GM12864 (cell line): Measurements from ENCODE around the gene RRP9.
"Not testable (repeated sequence)": the region's sequence is repeated elsewhere in the genome, so short reads cannot be mapped to it uniquely, and the experiment has no call there.

ENCODE experiments used
- DNase-seq: peaks from one replicate; pipeline ENCODE4 v3.0.0-alpha.2; 2011; ENCODE audit warnings: low read depth
- H3K4me3 ChIP-seq: 2 replicates; pipeline ENCODE4 v1.5.1; 2011; ENCODE audit warnings: mild to moderate bottlenecking, low read depth, low read length, control low read depth
- CTCF ChIP-seq: IDR thresholded peaks from 2 replicates; pipeline ENCODE4 v1.5.1; 2011; ENCODE audit warnings: low read depth, mild to moderate bottlenecking, moderate library complexity, low read length, control low read depth, inconsistent platforms; ENCODE audit errors: missing control alignments

RRP9 gene

GRCh38 chr3:51931756-51932155, 9.9 kb downstream of the RRP9 start:
- no peak for TF ChIP-seq CTCF
- H3K4me3 ChIP-seq = no peak overlapping the region
- no peak for DNase-seq

GRCh38 chr3:51930439-51930838, 11.3 kb downstream of the RRP9 start:
- TF ChIP-seq CTCF = no peak
- H3K4me3 ChIP-seq = no peak overlapping the region
- DNase-seq = no peak

DNA sequence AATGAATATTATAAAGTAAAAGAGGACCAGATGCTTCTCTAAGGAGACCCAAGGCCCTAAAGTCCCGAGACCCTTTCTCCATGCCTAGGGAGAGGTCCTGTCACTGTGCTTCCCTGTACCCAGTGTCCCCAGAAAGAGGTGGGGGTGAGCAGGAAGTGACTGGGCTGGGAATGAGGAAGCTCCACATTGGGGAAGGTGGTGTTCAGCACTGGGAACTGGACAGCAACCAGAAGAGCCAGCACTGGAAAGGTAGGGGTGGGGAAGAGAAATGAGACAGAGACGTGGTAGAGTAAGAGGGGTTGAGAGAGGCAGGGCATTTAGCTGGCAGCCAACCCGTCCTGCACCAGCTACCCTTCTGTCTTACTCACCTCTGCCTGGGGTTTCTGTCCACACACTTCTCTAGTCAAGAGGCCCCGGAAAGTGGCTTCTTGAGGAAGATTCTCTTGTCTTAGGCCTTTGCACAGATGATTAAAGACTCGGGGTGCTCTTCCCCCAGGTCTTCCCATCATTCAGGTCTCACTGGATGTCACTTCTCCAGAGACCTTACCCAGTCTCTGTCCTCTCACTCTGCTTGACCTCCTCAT, 12.2 kb downstream of the RRP9 start:
- H3K4me3 ChIP-seq = no peak overlapping the region
- no peak for DNase-seq
- no peak for TF ChIP-seq CTCF

DNA sequence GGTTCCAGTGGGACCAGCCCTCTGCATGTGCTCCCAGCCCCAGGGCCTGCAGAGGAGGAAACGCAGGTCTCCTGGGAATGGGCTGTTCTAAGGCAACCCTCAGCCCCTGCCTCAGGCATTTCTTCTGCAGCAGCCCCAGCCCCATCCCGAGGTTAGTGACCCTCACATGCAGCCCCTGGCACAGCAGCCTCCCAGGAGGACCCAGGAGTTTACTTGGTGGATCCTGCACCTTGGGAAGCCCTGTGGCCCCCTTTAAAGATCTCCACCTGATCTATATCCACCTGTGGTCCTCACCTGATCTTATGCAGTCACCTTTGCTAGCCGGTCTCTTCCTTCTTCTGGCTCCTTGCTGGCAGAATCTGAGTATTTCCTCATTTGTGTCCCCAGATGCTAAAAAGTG, 12.7 kb downstream of the RRP9 start:
- H3K4me3 ChIP-seq, DNase-seq: not testable (repeated sequence)

- H3K4me3 ChIP-seq = no peak overlapping the region
- no peak for DNase-seq
- TF ChIP-seq CTCF = no peak
These were observed 13.3 kb downstream of the RRP9 start for GRCh38 chr3:51928438-51928837.

DNA sequence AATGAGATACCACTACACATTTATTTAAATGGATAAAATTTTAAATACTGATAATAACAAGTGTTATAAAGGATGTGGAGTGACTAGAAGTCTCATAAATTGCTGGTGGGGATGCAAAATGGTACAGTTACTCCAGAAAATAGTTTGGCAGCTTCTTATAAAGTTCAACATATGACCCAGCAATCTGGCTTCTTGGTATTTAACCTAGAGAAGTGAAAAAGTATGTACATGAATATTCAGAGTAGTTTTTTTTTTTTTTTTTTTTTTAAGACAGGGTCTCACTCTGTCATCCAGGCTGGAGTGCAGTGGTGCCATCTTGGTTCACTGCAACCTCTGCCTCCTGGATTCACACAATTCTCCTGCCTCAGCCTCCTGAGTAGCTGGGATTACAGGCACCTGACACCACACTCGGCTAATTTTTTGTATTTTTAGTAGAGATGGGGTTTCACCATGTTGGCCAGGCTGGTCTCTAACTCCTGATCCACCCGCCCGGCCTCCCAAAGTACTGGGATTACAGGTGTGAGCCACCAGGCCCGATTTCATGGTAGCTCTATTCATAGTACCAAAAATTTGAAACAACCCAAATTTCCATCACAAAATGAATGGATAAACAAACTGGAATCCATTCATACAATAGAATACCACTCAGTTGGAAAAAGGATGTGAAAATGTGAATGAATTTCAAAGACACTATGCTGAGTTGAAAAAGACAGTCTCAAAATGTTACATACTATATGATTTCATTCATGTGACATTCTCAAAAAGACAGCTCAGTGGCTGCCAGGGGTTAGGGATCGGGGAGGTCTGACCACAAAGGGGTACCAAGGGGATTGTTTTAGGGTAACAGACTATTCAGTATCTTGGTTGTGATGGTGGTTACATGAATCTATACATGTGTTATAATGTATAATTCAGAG, 14.4 kb downstream of the RRP9 start:
- TF ChIP-seq CTCF = no peak
- no peak overlapping the region for H3K4me3 ChIP-seq
- no peak for DNase-seq

- H3K4me3 ChIP-seq = no peak overlapping the region
- no peak for DNase-seq
- no peak for TF ChIP-seq CTCF
These were observed 20.6 kb downstream of the RRP9 start for GRCh38 chr3:51921081-51921578.
